ENCODE measurements around the gene MLN.

MLN gene

DNA sequence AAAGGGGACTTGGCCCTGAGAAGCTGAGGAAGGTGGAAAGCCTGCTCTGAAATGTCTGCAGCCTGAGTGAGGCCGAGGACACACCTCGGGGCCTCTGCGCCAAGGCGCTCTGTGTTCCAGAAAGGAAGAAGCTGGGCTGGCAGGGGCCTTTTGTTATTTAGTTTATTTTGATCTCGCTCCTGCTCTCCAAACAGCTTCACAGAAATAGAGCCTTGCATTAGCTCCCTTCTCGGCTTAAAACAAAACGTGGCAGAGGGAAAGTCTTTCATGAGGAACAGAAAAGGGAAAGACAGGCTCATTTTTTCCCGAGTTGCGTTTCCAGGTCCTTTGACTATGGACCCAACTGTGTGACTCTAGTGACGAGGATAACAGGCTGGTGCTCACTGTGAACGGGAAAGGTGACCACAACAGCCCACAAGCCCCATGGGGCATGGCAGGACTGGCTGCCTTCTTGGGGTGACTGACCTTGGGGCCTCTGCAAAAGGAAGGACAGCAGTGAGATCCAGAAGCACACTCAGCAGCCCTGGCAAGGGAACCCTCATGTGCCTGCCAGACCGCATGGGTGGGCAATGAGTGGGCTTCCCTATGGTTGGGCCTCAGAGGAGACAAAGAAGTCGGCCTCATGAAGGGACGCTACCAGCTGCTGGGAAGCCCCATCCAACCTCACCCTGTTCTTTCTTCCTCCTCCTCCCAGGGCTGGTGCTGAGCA, 33.5 kb downstream of the MLN start:
- DNase-seq: no peak

DNA sequence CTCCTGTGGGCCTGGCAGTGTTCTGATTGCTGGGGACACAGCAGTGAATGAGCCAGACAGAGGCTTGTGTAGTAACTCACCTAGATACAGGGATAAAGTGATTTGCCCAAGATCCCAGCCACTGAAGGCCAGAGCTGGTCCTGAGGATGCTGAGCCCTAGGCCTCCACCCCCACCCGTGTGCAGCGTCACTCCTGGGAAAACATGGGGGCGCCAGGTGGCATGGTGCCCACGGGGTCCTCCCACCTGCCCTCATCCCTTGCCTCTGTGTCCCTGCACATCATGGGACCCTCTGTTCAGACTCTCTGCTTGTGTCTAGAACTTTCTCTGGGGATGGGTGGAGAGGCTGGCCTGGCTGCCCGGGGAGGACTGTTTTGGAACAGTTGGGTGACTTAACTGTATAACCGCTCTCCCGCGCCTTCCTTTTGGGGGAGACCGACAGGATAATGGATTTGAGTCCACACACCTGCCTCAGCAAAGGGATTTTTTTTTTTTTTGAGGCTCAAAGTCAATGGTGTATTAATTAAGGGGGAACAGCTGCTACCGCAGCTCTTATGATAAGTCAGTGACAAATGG, 34.5 kb downstream of the MLN start:
- no peak for DNase-seq

DNA sequence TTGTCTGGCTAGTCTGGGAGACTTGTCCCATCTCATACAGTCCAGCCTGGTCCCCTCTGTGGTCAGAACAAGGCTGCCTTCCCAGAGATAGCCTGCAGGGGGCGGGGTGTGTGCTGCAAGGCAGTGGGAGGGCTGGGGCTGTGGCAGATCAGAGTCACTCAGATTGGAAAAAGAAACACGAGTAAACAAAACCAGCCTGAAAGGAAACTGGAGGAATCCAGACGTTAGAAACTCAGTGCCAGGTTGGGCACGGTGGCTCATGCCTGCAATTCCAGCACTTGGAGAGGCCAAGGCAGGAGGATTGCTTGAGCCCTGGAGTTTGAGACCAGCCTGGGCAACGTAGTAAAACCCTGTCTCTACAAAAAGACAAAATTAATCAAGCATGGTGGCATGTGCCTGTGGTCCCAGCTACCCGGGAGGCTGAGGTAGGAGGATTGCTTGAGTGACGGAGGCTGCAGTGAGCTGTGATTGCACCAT, 35.1 kb downstream of the MLN start:
- peak; percentile 59 for DNase-seq

DNA sequence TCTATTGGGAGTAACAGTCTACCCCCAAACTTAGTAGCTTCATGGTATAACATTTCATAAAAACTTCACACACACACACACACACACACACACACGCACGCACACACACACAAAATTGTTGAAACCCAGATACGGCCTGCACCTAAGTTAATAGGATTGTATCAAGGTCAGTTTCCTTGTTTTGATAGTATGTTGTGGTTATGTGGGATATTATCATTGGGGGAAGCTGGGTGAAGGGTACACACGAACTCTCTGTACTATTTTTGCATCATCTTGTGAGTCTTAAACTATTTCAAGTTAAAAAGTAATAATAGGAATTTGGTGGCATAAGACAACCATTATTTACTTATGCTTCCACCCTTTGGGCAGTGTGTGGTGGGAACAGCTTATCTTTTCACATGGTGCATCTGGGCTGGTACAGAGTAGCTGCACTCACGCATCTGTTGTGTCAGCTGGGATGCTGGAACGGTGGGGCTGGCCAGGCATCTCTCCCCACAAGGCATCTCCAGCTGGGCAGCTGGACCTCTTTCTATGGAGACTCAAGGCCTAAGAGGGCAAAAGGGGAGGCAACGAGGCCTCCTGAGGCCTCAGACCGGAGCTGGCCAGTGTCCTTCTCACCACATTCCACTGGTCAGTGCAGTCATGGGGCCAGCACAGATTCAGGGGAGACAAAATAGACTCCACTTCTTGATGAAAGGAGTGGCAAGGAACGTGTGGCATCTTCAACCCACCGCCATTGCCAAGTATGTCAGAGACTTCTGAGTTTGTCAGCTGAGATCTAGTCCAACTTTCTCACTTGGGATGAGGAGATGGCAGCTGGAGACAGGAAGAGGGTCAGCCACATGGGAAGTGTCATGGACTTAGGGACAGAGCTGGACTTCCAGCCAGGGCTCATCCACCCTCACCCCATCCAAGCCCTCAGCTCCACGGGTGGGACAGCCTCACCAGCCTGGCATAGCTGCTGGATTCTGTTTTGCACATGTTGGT, 36.6 kb downstream of the MLN start:
- no peak for DNase-seq

DNA sequence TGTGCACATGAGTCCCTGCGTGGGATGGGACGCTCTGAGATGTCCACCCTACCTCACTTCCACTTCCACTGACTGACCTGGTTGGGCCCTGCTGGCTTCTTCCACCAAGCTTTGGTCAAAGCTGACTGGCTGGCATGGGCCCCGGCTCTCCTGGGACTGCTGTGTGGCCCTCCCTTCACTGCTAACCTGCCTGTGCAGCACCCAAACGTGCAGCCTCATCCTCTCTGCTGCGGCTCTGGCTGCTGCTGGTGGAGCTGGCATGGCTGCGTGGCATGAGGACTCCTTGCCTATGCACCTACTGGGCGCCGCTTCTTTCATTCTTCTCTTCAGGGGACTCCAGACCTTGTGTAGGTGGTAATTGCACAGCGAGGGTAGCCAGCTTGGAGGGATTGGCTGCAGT, 38.4 kb downstream of the MLN start:
- no peak for DNase-seq

- DNase-seq: no peak
Observed at GRCh38 chr6:33764036-33764435, 39.8 kb downstream of the MLN start.

- DNase-seq: no peak
Observed at GRCh38 chr6:33763483-33763882, 40.3 kb downstream of the MLN start.

DNA sequence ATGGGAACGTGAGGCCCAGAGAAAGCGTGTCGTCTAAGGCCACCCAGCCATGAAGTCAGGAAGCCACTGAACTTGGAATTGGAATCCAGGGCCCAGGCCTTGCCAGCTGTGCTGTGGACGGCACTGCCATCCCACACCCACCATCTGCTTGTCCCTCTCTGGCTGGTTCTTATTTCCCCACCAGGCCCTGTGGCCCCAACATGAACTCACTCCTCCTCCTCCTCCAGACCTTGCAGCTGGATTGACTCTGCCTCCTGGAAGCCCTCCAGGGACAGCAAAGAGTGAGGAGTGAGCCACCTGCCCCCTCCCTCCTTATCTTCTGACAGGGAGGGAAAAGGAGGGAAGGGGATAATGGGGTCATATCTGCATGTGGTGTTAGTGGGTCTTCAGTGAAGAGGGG, 41.1 kb downstream of the MLN start:
- no peak for DNase-seq

DNA sequence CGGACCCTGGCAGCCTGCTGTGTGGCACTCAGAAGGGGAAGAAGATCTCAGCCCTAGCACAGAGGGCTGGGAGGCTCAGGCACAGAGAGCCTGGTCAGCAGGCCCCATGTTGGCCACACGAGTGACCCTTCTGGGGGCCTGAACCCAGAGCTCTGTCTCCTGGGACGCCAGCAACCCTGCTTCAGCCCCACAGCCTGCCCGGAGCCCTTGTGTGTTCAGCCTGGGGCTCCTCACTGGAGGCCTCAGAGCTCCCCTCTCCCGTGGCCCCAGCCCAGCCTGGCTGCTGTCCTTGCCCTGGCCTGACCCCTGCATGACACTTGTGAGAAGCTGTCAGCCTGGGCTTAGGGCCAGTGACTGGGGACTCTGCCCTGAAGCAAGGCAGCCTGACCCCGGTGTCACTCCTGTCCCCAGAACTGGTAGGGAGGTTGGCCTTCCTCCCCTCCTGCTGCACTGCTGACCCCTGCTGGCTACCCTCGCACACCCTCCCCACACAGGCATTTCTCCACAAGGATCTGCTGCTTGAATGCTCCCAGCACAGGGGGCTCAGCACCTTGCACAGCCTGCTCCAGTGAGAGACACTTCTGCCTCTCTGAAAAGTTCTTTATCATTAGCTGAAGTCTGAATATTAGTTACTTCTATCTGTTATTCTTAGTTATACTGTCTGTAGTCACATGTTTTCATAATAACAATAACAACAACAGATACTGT, 41.7 kb downstream of the MLN start:
- DNase-seq: no peak

DNA sequence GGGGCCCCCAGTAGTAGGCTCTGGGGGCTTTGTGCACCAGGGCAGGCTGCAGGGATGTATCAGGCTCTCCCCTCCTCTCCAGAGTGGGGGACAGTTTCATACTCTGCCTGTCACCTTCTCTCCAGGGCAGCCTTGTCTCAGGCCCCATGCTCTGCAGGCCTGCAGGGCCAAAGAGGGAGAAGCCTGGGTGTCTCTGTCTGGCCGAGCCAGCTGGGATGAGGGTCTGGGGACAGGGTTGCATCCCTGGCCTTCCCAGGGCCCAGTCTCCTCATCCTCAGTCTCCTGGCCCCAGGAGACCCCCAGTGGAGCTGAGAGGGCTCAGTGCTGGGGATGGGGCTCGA, 42.3 kb downstream of the MLN start:
- DNase-seq: no peak

- no peak for DNase-seq
Observed at GRCh38 chr6:33759887-33760629, 43.7 kb downstream of the MLN start.

GRCh38 chr6:33758815-33759216, 45.0 kb downstream of the MLN start:
- no peak for DNase-seq

DNA sequence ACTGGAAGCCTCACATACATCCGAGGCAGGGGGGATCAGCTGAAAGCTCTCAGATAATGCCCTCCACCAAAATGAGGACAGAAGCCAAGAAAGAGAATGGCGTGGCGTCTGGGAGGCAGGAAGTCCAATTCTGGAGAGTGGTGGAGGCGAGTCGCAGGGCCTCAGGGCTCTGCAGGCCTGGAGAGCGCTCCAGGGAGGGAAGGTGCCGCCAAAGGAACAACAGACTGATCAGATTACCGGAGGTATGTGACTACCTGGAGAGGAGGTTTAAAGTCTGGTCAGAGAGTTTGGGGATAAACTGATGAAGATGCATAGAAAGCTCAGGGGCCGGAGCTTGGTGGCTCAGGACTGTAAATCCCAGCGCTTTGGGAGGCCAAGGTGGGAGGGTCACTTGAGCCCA, 45.9 kb downstream of the MLN start:
- no peak for DNase-seq

DNA sequence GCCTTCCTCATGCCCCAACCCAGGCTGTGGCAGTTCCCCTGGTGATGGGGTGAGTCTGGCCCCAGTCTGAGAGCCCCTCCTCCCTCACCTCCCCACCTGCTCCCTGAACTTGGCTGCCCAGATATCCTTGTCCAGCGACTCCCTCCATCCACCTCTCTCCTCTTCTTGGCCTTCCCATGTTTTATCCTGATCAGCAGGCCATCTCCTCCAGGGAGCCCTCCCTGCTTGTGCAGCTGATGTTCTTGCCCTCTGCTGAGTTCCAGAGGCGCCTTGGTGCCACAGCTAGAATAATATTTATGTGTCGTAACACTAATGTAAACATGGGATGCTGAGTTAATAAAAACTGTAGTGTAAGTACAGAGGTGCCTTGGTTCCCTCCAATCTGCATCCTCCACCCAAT, 46.7 kb downstream of the MLN start:
- DNase-seq: no peak

DNA sequence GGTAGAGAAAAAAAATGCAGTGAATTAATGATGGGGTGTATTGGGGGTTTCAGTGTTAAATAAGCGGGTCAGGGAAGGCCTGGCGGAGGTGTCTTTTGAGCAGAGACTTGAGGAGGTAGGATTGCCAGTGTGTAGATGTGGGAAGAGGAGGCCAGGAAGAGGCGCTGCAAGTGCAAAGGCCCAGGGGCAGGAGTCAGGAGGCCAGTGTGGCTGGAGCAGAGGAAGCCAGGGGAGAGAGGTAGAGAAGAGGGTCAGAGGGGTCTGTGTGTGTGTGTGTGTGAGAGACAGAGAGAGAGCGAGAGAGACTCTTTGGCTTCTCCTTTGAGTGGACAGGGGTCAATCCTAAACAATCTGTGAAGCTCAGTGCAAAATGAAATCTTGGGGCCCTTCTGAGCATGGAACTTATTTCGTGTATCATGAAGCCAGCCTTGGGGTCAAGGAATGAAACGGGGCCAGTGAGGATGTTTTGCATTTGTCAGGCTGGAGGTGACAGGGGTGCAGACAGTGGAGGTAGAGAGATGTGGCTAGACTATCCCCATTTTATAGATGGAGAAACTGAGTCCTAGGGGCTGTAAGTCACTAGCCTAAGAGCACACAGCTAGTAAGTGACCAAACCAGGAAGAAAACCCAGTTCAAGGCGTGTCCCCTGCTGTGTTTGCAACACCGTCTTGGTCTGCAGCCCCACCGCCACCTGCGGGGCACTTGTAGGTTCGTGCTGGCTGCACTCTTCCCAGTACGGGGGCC, 47.4 kb downstream of the MLN start:
- DNase-seq: no peak

DNA sequence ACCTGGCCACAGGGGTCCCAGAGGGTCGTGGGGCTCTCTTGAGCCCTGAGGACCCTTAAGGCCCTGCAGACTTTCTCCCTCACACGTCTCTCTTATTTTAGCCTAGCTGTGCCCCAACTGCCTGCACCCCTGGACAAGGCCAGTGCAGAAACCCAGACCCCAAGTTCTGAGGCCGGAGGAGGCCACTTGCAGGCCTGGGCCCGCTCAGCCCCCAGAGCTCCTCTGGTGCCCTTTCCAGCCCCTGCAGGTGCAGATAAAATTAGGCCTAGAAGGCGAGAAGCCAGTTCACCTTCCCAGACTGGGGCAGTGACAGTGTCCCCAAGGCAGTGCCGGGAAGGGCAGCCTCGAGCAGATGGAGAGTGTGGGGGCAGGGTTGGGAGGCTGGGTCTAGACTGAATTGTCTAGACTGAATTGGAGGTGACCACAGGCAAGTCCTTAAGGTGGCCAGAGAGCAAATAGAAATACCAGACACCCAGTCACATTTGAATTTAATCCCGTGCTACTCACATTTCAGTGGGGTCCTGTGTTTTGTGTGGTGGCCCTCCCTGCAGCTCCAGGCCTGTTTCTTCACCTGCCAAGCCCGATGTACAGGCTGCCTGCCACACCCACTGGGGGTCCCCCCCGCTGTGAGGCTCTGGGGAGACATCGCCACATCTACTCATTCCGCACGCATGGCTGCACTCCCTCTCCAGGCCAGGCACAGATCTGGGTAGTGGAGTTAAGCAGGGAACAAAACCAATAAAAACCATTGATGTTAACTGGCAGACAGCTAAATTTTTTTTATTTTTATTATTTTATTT, 48.5 kb downstream of the MLN start:
- no peak for DNase-seq

GRCh38 chr6:33754222-33754621, 49.6 kb downstream of the MLN start:
- DNase-seq: no peak

GRCh38 chr6:33752646-33753015, 51.2 kb downstream of the MLN start:
- DNase-seq: no peak

GRCh38 chr6:33751771-33752645, 51.8 kb downstream of the MLN start:
- DNase-seq: no peak

Measured in activated T-cell treated with anti-CD3 and anti-CD28 coated beads for 4 hours (primary cell).